Spleen (tissue), 11 donors: Measurements from ENCODE around the gene TMEM131. TPM values are rescaled to one million over a fixed set of nuclear protein-coding genes. Genes with fewer than 3 reads are reported as not detected.
"Not testable (repeated sequence)": the region's sequence is repeated elsewhere in the genome, so short reads cannot be mapped to it uniquely, and the experiment has no call there.

Source experiments
- DNase-seq: peaks from one replicate; pipeline ENCODE4 v3.0.0-alpha.2; 2020
- H3K27ac ChIP-seq, 8 donors: fragments of 200-600 bp; sonication (generic) in 7 of 8; 1 replicate in 4 of 8; 2 replicates in 4 of 8; pipeline versions ENCODE4 v1.5.0 to v1.8.0; 2016 to 2021; ENCODE audit warnings: inconsistent platforms in 4 of 8, mild to moderate bottlenecking in 4 of 8, moderate library complexity in 1 of 8
- H3K27me3 ChIP-seq, 7 donors: fragments of 200-600 bp; sonication (generic) in 6 of 7; replicated peaks in 1 of 7; 1 replicate in 4 of 7; 2 replicates in 3 of 7; pipeline versions ENCODE4 v1.5.0 to v1.8.0; 2016 to 2021; ENCODE audit warnings: inconsistent platforms in 3 of 7, mild to moderate bottlenecking in 1 of 7
- H3K36me3 ChIP-seq, 6 donors: fragments of 200-600 bp; sonication (generic) in 5 of 6; 1 replicate in 4 of 6; 2 replicates in 2 of 6; pipeline versions ENCODE4 v1.5.0 to v1.8.0; 2016 to 2021; ENCODE audit warnings: inconsistent platforms in 2 of 6
- H3K4me1 ChIP-seq, 6 donors: fragments of 200-600 bp; sonication (generic) in 5 of 6; 1 replicate in 3 of 6; 2 replicates in 3 of 6; pipeline versions ENCODE4 v1.5.0 to v1.8.0; 2016 to 2021; ENCODE audit warnings: inconsistent platforms in 3 of 6
- H3K4me3 ChIP-seq, 8 donors: fragments of 200-600 bp; sonication (generic) in 7 of 8; 1 replicate in 4 of 8; 2 replicates in 4 of 8; pipeline versions ENCODE4 v1.5.0 to v1.8.0; 2016 to 2021; ENCODE audit warnings: inconsistent platforms in 4 of 8, mild to moderate bottlenecking in 4 of 8, moderate library complexity in 2 of 8
- H3K9me3 ChIP-seq, 8 donors: fragments of 200-600 bp; sonication (generic) in 7 of 8; 1 replicate in 4 of 8; 2 replicates in 4 of 8; pipeline versions ENCODE4 v1.5.0 to v1.8.0; 2016 to 2021; ENCODE audit warnings: inconsistent platforms in 4 of 8
- CTCF ChIP-seq, 11 experiments: fragments of 200-600 bp in 7 of 11; fragments of 450-650 bp in 4 of 11; sonication (generic) in 4 of 11; IDR thresholded peaks in 8 of 11; conservative IDR thresholded peaks in 3 of 11; 1 replicate in 7 of 11; 2 replicates in 4 of 11; pipeline versions ENCODE4 v1.4.0 to v1.8.0; 2016 to 2021; ENCODE audit warnings: antibody characterized with exemption in 11 of 11, inconsistent platforms in 4 of 11, mild to moderate bottlenecking in 1 of 11
- POLR2A ChIP-seq, 3 donors: fragments of 450-650 bp; IDR thresholded peaks; one replicate each; pipeline ENCODE4 v1.5.1; 2017; ENCODE audit warnings: antibody characterized with exemption in 3 of 3, mild to moderate bottlenecking in 1 of 3
- POLR2AphosphoS5 ChIP-seq, 3 donors: sonication (generic); formaldehyde crosslinking; IDR thresholded peaks; one replicate each; pipeline ENCODE4 v1.5.1; 2017; ENCODE audit warnings: antibody characterized with exemption in 3 of 3
- WGBS, 5 donors: extraction: QIAGEN DNeasy Blood & Tissue Kit in 3 of 5; methylation state at CpG; one replicate each; pipeline versions ENCODE4 v1.1.5 to v1.1.7; 2013 to 2018; 5-methylcytosine and 5-hydroxymethylcytosine counted together
- intact Hi-C: fragments of 100-400 bp; cut with DNase I; formaldehyde crosslinking; loops from one replicate; pipeline ENCODE4 v1.15.0; 2023; ENCODE audit warnings: low total_unique reads
- polyA plus RNA-seq, 3 donors: library from polyadenylated mRNA; stranded (reverse); fragments of 200-250 nt; gene quantifications; one replicate each; pipeline ENCODE4 v1.2.1, GENCODE V29; 2013
- total RNA-seq, 7 donors: library from RNA; depleted of rRNA in 3 of 7; stranded (reverse); fragments of >200 nt in 3 of 7; fragmentation: NEBNext Ultra II Directional in 4 of 7; extraction: Animal tissue kit (Norgen Biotek cat#: 25700) in 4 of 7; gene quantifications; one replicate each; pipeline versions ENCODE4 v1.1.0 to v1.2.1, GENCODE V29; 2016 to 2021
- donor health status: healthy with polysubstance abuse.
- donor health status: DM: no; HTN: no; CAD: no; lungs with moderate emphysema.
- donor health status: DM: no; HTN: no; CAD: no.
- donor health status: Bipolar disorder and iron deficiency.
- donor health status: healthy.
- donor health status: DM: no; HTN: no; CAD: no.
- donor health status: DM: yes; HTN: yes; CAD: no.

Gene TMEM131
- total and polyA plus RNA-seq, 10 donors, result 9.2 to 74.0 (median 61.6) TPM

- TF ChIP-seq CTCF (IDR thresholded peaks at IDR 0.05 in 8 of 11, conservative IDR thresholded peaks at IDR 0.05 in 3 of 11) (no peak), POLR2AphosphoS5 (IDR thresholded peaks at IDR 0.05) (no peak), POLR2A (IDR thresholded peaks at IDR 0.05) (no peak)
- no peaks in the 10 kb centered on the region for H3K27me3 ChIP-seq
- H3K4me3 ChIP-seq, result no peak overlapping the region
- DNase-seq, result no peak
- peaks cover 0 to 70% (median 15%) of the 10 kb centered on the region in 6 donors for H3K36me3 ChIP-seq
- H3K9me3 ChIP-seq, result peaks cover 0 to 3% (median 2%) of the 10 kb centered on the region in 8 donors
- intact Hi-C loops, result no loop called here
- no peaks in the 10 kb centered on the region for H3K4me1 ChIP-seq
- no peak overlapping the region for H3K27ac ChIP-seq
- WGBS, 5 donors, result 95 to 100% (median 97%) methylated on average over 2 of the region's 2 CpGs
Observed at GRCh38 chr2:97857553-97857952, 138.2 kb downstream of the TMEM131 start.

- peaks cover 0 to 40% (median 7%) of the 10 kb centered on the region in 6 donors for H3K36me3 ChIP-seq
- peaks cover 0 to 16% (median 0%) of the 10 kb centered on the region in 6 donors for H3K4me1 ChIP-seq
- 93 to 100% (median 94%) methylated on average over 4 of the region's 4 CpGs for WGBS, 5 donors
- DNase-seq, H3K27me3 ChIP-seq, H3K27ac ChIP-seq, H3K9me3 ChIP-seq, H3K4me3 ChIP-seq, intact Hi-C loops: not testable (repeated sequence)
Observed at GRCh38 chr2:97853057-97853456, 142.7 kb downstream of the TMEM131 start.

GRCh38 chr2:97851172-97851571 lies 144.6 kb downstream of the TMEM131 start:
- peaks cover 0 to 23% (median 1%) of the 10 kb centered on the region in 6 donors for H3K36me3 ChIP-seq
- DNase-seq, result no peak
- intact Hi-C loops, result no loop called here

GRCh38 chr2:97849881-97850528 lies 145.7 kb downstream of the TMEM131 start:
- intact Hi-C loops, result no loop called here
- TF ChIP-seq POLR2AphosphoS5 (IDR thresholded peaks at IDR 0.05), result no peak
- Histone ChIP-seq H3K27ac (no peak overlapping the region), H3K36me3 (peaks cover 0 to 23% (median 1%) of the 10 kb centered on the region in 6 donors), H3K4me3 (no peak overlapping the region), H3K4me1 (peaks cover 0 to 32% (median 9%) of the 10 kb centered on the region in 6 donors), H3K27me3 (no peaks in the 10 kb centered on the region), H3K9me3 (no peaks in the 10 kb centered on the region)
- WGBS, 5 donors, result 64 to 87% (median 78%) methylated on average over 3 of the region's 3 CpGs
- no peak for DNase-seq

More at GRCh38 chr2:97851172-97851571, 144.6 kb downstream of the TMEM131 start:
- TF ChIP-seq POLR2A (IDR thresholded peaks at IDR 0.05), result no peak
- TF ChIP-seq CTCF (IDR thresholded peaks at IDR 0.05 in 8 of 11, conservative IDR thresholded peaks at IDR 0.05 in 3 of 11), result no peak
- TF ChIP-seq POLR2AphosphoS5 (IDR thresholded peaks at IDR 0.05), result no peak
- Histone ChIP-seq H3K9me3 (no peaks in the 10 kb centered on the region), H3K4me3 (no peak overlapping the region), H3K27me3 (no peaks in the 10 kb centered on the region), H3K4me1 (peaks cover 0 to 21% (median 0%) of the 10 kb centered on the region in 6 donors), H3K27ac (no peak overlapping the region)
- 80 to 89% (median 87%) methylated on average over 5 of the region's 5 CpGs for WGBS, 5 donors

- DNase-seq, result no peak
- intact Hi-C loops, result no loop called here
- Histone ChIP-seq H3K36me3 (peaks cover 0 to 12% (median 2%) of the 10 kb centered on the region in 6 donors), H3K27me3 (no peaks in the 10 kb centered on the region), H3K4me3 (no peak overlapping the region), H3K4me1 (peaks cover 0 to 44% (median 17%) of the 10 kb centered on the region in 6 donors), H3K9me3 (no peaks in the 10 kb centered on the region), H3K27ac (no peak overlapping the region)
- WGBS, 5 donors, result 80 to 96% (median 91%) methylated on average over 1 of the region's 1 CpG
- TF ChIP-seq CTCF (IDR thresholded peaks at IDR 0.05 in 8 of 11, conservative IDR thresholded peaks at IDR 0.05 in 3 of 11) (no peak), POLR2AphosphoS5 (IDR thresholded peaks at IDR 0.05) (no peak), POLR2A (IDR thresholded peaks at IDR 0.05) (no peak)
Observed at GRCh38 chr2:97848306-97848705, 147.4 kb downstream of the TMEM131 start.

GRCh38 chr2:97846716-97847115 lies 149.0 kb downstream of the TMEM131 start:
- 91 to 99% (median 97%) methylated on average over 11 to 12 of the region's 12 CpGs for WGBS, 5 donors
- Histone ChIP-seq H3K36me3 (peaks cover 0 to 18% (median 2%) of the 10 kb centered on the region in 6 donors), H3K4me1 (peaks cover 0 to 42% (median 17%) of the 10 kb centered on the region in 6 donors)
- H3K27me3 ChIP-seq, H3K27ac ChIP-seq, intact Hi-C loops, H3K9me3 ChIP-seq, H3K4me3 ChIP-seq, DNase-seq: not testable (repeated sequence)
